ENCODE measurements around the gene DNAH10.

DNA sequence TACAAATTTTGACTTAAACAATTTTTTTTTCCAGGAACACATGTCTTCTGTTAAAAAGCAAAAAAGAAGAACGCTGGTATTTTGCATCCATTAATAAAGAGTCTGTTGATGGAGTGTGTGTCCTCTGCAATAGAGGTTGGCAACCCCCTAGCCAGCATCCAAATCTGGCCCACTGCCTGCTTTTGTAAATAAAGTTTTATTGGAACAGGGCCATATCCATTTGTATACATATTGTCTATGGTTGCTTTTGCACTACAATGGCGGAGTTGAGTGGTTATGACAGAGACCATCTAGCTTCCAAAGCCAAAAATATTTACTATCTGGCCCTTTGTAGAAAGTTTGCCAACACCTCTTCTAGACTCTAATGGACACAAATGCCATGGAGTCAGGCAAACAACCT, 160.9 kb downstream of the DNAH10 start:
- no peak for TF ChIP-seq ZNF274 (IDR thresholded peaks at IDR 0.05; ENCODE audit: low read depth, low read length)
- TF ChIP-seq YY1 (IDR thresholded peaks at IDR 0.05; ENCODE audit: insufficient read depth, insufficient read length) = no peak
- no peak for TF ChIP-seq SUZ12 (IDR thresholded peaks at IDR 0.05; ENCODE audit: extremely low read depth, insufficient read depth, insufficient read length)
